NCI-H2196 treated with DMSO at 0.1 percent for 48 hours (cell line): ENCODE data around the gene PDCD2L.
"Not testable (repeated sequence)": the region's sequence is repeated elsewhere in the genome, so short reads cannot be mapped to it uniquely, and the experiment has no call there.

Source experiments
- DNase-seq: peaks from one replicate; lab custom pipeline; 2025; ENCODE audit not compliant: unreplicated experiment; lab: John Stamatoyannopoulos, UW

The PDCD2L gene

GRCh38 chr19:34461375-34462100, 57.3 kb downstream of the PDCD2L start:
- no peak for DNase-seq

GRCh38 chr19:34464785-34465184, 60.6 kb downstream of the PDCD2L start:
- not testable (repeated sequence) for DNase-seq

- DNase-seq = no peak
Measured at GRCh38 chr19:34468409-34468808, 64.2 kb downstream of the PDCD2L start.

GRCh38 chr19:34469026-34469425, 64.8 kb downstream of the PDCD2L start:
- not testable (repeated sequence) for DNase-seq

GRCh38 chr19:34471906-34472700, 67.9 kb downstream of the PDCD2L start:
- no peak for DNase-seq

- DNase-seq = no peak
Measured at GRCh38 chr19:34474233-34474989, 70.2 kb downstream of the PDCD2L start.

GRCh38 chr19:34475026-34475974, 71.1 kb downstream of the PDCD2L start:
- DNase-seq = no peak
